Osteocyte (in vitro differentiated cells): Measurements from ENCODE around the gene GLYATL1. TPM values are rescaled to one million over a fixed set of nuclear protein-coding genes. Genes with fewer than 3 reads are reported as not detected.

Source experiments
- DNase-seq: peaks from one replicate; pipeline ENCODE4 v3.0.0; 2021; ENCODE audit warnings: mixed read lengths; ENCODE audit not compliant: unreplicated experiment; ENCODE audit errors: extremely low spot score
- H3K27ac Mint-ChIP-seq: one replicate; pipeline ENCODE4 v1.8.0; 2021; ENCODE audit warnings: mild to moderate bottlenecking, mixed read lengths; ENCODE audit not compliant: unreplicated experiment
- H3K27me3 Mint-ChIP-seq: one replicate; pipeline ENCODE4 v1.8.0; 2021; ENCODE audit warnings: mixed read lengths; ENCODE audit not compliant: unreplicated experiment
- H3K36me3 Mint-ChIP-seq: one replicate; pipeline ENCODE4 v1.8.0; 2021; ENCODE audit warnings: mixed read lengths; ENCODE audit not compliant: unreplicated experiment
- H3K4me1 Mint-ChIP-seq: one replicate; pipeline ENCODE4 v1.8.0; 2021; ENCODE audit warnings: mixed read lengths; ENCODE audit not compliant: unreplicated experiment
- H3K4me3 Mint-ChIP-seq: one replicate; pipeline ENCODE4 v1.8.0; 2021; ENCODE audit warnings: mild to moderate bottlenecking, moderate library complexity, mixed read lengths; ENCODE audit not compliant: unreplicated experiment
- H3K9me3 Mint-ChIP-seq: one replicate; pipeline ENCODE4 v1.8.0; 2021; ENCODE audit warnings: mixed read lengths; ENCODE audit not compliant: unreplicated experiment
- total RNA-seq: library from RNA; stranded (reverse); gene quantifications from 2 replicates; pipeline ENCODE4 v1.2.1, GENCODE V29; 2021
- TF ChIP-seq, protein P1 (sequence below): fragments of 200-600 bp; sonication (generic); IDR thresholded peaks from 2 replicates; pipeline ENCODE4 v1.5.0; 2021; ENCODE audit warnings: antibody characterized with exemption, mild to moderate bottlenecking, moderate library complexity

Gene GLYATL1
- total RNA-seq, 1 donor from 2014 or later: not detected

DNA sequence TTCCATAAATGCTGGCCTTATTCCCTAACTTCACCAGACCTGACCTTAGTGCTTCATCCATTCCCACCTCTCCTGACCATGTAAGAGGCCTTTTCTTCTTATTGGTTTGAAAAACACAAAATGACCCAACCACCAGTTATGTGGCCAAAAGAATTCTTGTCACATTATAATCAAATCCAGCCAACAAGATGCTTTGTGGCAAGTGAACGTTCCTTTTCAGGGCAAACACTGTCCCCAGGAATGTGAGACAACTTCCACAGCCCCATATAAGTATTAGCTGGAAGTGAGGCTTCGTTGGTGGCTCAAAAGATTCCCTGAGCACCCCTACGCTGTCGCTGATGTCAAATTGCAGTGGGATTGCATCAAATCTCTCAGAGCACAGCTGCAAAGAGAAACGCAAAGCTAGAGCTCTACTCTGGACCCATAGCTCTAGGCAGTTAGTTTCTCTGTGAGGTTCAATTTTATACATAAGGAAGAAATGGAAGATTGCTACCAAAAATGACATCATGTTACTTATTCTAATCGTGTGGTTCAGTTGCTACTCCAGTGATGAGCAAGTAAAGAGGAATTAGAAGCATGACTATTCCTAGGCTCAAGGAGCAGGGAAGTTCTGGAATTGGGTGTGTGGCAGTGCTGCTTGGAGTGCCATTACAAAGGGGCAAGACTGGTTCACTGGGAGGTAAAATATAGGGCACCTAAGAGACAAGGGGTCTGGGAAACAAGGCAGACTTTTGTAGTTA is 26.1 kb downstream of the GLYATL1 start:
- DNase-seq: no peak
- Mint-ChIP-seq H3K4me3 (no peak overlapping the region), H3K27me3 (peaks cover 9% of the 10 kb centered on the region), H3K36me3 (no peaks in the 10 kb centered on the region), H3K9me3 (no peaks in the 10 kb centered on the region), H3K4me1 (no peaks in the 10 kb centered on the region), H3K27ac (no peak overlapping the region)
- TF ChIP-seq, protein P1, sequence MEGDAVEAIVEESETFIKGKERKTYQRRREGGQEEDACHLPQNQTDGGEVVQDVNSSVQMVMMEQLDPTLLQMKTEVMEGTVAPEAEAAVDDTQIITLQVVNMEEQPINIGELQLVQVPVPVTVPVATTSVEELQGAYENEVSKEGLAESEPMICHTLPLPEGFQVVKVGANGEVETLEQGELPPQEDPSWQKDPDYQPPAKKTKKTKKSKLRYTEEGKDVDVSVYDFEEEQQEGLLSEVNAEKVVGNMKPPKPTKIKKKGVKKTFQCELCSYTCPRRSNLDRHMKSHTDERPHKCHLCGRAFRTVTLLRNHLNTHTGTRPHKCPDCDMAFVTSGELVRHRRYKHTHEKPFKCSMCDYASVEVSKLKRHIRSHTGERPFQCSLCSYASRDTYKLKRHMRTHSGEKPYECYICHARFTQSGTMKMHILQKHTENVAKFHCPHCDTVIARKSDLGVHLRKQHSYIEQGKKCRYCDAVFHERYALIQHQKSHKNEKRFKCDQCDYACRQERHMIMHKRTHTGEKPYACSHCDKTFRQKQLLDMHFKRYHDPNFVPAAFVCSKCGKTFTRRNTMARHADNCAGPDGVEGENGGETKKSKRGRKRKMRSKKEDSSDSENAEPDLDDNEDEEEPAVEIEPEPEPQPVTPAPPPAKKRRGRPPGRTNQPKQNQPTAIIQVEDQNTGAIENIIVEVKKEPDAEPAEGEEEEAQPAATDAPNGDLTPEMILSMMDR: no peak

DNA sequence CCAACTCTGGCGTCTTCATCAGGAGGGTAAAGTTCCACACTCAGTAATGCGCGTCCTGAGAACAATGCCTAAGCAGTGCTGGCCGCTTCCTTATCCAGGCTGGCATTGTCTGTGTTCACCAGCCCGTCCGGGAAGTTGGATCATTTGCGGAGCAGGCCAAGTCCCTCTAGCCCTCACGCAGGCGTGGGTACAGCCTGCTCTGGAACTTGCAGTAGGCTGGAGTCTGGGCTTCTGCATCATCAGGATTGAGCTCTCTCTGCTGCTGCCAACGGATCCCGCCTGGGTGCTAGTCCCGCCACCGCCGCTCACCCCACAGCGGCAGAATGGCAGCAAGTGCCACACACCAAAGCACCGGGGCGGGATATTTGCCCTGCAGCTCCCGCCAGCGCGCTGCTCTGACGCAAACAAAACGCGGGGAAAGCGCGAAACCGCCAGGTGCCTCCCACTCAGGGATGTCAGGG is 29.0 kb downstream of the GLYATL1 start:
- Mint-ChIP-seq H3K27me3 (peaks cover 5% of the 10 kb centered on the region), H3K4me3 (no peak overlapping the region), H3K4me1 (no peaks in the 10 kb centered on the region), H3K27ac (no peak overlapping the region), H3K36me3 (no peaks in the 10 kb centered on the region), H3K9me3 (no peaks in the 10 kb centered on the region)
- TF ChIP-seq, protein P1: no peak
- no peak for DNase-seq

DNA sequence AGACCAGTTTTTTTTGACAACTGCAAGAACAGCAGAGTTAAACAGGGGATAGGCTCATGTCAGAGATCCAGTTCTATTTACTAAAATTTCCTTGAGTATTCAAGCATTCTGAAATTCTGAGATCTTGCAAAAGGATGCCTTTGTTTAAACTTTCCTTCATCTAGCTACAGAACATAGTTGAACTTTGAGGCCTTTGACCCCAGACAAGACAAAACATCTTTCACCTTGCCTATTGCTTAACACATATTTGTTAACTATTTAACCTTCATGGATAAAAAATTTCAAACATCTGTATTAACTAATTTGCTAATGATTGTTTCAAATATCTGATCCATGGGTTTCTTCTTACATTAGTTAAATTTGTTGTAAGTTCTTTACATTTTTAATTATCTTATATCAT is 38.2 kb downstream of the GLYATL1 start:
- no peaks in the 10 kb centered on the region for H3K4me1 Mint-ChIP-seq
- DNase-seq: no peak
- H3K36me3 Mint-ChIP-seq: no peaks in the 10 kb centered on the region
- H3K4me3 Mint-ChIP-seq: no peak overlapping the region
- no peak overlapping the region for H3K27ac Mint-ChIP-seq
- H3K9me3 Mint-ChIP-seq: no peaks in the 10 kb centered on the region
- TF ChIP-seq, protein P1: no peak
- H3K27me3 Mint-ChIP-seq: no peaks in the 10 kb centered on the region

DNA sequence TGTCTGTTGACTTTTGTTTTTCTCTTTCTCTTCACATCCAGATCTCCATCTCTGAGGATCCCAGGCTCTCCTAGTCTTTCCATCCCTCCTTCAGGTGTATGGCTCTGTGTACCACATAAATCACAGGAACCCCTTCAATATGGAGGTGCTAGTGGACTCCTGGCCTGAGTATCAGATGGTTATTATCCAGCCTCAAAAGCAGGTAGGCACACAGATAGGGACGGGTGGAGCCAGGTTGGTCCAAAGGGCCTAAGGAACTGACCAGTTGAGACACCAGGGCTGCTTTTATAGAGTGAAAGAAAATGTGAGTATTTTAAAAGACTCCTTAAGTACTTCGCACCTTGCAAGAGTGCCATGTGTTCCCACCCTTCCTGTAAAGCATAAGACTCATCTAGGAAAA is 39.9 kb downstream of the GLYATL1 start:
- Mint-ChIP-seq H3K36me3 (no peaks in the 10 kb centered on the region), H3K4me3 (no peak overlapping the region), H3K9me3 (no peaks in the 10 kb centered on the region), H3K27me3 (no peaks in the 10 kb centered on the region), H3K4me1 (no peaks in the 10 kb centered on the region), H3K27ac (no peak overlapping the region)
- TF ChIP-seq, protein P1: no peak
- DNase-seq: peak; percentile 59

DNA sequence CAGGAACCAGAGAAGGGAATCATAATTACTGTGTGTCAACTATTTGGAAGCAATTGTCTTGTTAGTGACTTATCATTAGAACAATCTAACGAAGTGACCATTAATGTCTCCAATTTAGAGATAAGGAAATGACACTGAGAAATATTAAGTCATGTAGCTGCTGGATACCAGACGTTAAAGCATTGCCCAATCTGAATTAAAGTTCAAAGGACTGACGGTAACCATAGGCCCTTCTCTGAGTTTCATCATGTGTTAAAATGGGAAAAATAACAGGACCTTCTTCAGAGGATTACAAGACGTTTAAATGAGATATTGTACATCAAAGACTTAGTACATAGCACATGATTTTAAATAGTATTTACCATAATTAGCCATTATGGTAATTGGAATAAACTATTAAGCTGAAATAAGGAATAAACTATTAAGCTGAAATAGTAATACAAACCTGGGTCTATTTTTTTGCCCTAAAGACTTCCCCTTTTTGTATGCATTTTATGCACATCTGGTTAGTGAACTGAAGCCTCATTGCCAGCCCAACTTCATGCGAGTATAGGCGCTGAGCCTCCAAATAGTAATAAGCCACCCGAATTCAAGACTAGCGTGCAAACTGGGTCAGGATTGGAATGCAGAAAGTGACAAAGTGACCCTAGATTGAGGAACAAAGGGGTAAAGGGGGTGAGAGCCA is 41.0 kb downstream of the GLYATL1 start:
- Mint-ChIP-seq H3K27me3 (no peaks in the 10 kb centered on the region), H3K4me3 (no peak overlapping the region), H3K27ac (no peak overlapping the region), H3K4me1 (no peaks in the 10 kb centered on the region), H3K9me3 (no peaks in the 10 kb centered on the region), H3K36me3 (no peaks in the 10 kb centered on the region)
- DNase-seq: peak; percentile 19
- TF ChIP-seq, protein P1: no peak
